SK-N-DZ (cell line): ENCODE measurements around the gene EMX1.

Experiments
- DNase-seq: peaks from one replicate; pipeline ENCODE4 v3.0.0-alpha.2; 2015; ENCODE audit warnings: low spot score

Gene EMX1

GRCh38 chr2:72942881-72943418, 25.6 kb downstream of the EMX1 start:
- no peak for DNase-seq

GRCh38 chr2:72943540-72944395, 26.4 kb downstream of the EMX1 start:
- no peak for DNase-seq

GRCh38 chr2:72944804-72945449, 27.6 kb downstream of the EMX1 start:
- no peak for DNase-seq

GRCh38 chr2:72945450-72946019, 28.2 kb downstream of the EMX1 start:
- no peak for DNase-seq

- DNase-seq, result no peak
These were observed 29.1 kb downstream of the EMX1 start for GRCh38 chr2:72946466-72946865.

- no peak for DNase-seq
These were observed 30.9 kb downstream of the EMX1 start for GRCh38 chr2:72947952-72948830.

- no peak for DNase-seq
These were observed 31.7 kb downstream of the EMX1 start for GRCh38 chr2:72949045-72949444.

- no peak for DNase-seq
These were observed 32.3 kb downstream of the EMX1 start for GRCh38 chr2:72949642-72950041.

GRCh38 chr2:72950558-72951255, 33.4 kb downstream of the EMX1 start:
- no peak for DNase-seq

- DNase-seq, result no peak
These were observed 34.2 kb downstream of the EMX1 start for GRCh38 chr2:72951303-72952095.

GRCh38 chr2:72952110-72952823, 34.9 kb downstream of the EMX1 start:
- DNase-seq, result no peak

GRCh38 chr2:72952961-72953360, 35.6 kb downstream of the EMX1 start:
- DNase-seq, result no peak

GRCh38 chr2:72953528-72953927, 36.2 kb downstream of the EMX1 start:
- DNase-seq, result no peak

- no peak for DNase-seq
These were observed 36.7 kb downstream of the EMX1 start for GRCh38 chr2:72953976-72954375.

- no peak for DNase-seq
These were observed 37.3 kb downstream of the EMX1 start for GRCh38 chr2:72954376-72955227.

- no peak for DNase-seq
These were observed 38.1 kb downstream of the EMX1 start for GRCh38 chr2:72955228-72956049.

- no peak for DNase-seq
These were observed 38.7 kb downstream of the EMX1 start for GRCh38 chr2:72956050-72956395.

GRCh38 chr2:72956936-72957335, 39.6 kb downstream of the EMX1 start:
- no peak for DNase-seq
